PC-9 (cell line): ENCODE data around the gene PI4K2A.

ENCODE experiments used
- EZH2 ChIP-seq: fragments of 200-600 bp; sonication (generic); IDR thresholded peaks from 2 replicates; pipeline ENCODE4 v1.8.0; 2017; ENCODE audit warnings: antibody characterized with exemption, low read depth
- TF ChIP-seq, protein P1 (sequence below): fragments of 200-600 bp; sonication (generic); conservative IDR thresholded peaks from 2 replicates; pipeline ENCODE4 v1.6.1; 2017; ENCODE audit warnings: mixed run types, antibody characterized with exemption, mild to moderate bottlenecking, moderate library complexity

- TF ChIP-seq, protein P1, sequence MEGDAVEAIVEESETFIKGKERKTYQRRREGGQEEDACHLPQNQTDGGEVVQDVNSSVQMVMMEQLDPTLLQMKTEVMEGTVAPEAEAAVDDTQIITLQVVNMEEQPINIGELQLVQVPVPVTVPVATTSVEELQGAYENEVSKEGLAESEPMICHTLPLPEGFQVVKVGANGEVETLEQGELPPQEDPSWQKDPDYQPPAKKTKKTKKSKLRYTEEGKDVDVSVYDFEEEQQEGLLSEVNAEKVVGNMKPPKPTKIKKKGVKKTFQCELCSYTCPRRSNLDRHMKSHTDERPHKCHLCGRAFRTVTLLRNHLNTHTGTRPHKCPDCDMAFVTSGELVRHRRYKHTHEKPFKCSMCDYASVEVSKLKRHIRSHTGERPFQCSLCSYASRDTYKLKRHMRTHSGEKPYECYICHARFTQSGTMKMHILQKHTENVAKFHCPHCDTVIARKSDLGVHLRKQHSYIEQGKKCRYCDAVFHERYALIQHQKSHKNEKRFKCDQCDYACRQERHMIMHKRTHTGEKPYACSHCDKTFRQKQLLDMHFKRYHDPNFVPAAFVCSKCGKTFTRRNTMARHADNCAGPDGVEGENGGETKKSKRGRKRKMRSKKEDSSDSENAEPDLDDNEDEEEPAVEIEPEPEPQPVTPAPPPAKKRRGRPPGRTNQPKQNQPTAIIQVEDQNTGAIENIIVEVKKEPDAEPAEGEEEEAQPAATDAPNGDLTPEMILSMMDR = no peak
- no peak for TF ChIP-seq EZH2
These were observed 29.0 kb upstream of the PI4K2A start for GRCh38 chr10:97611473-97611872.
